NCI-H345 treated with DMSO at 0.1 percent for 48 hours (cell line): ENCODE data around the gene MINDY4.

ENCODE experiments used
- DNase-seq: peaks from one replicate; lab custom pipeline; 2025; ENCODE audit not compliant: unreplicated experiment; lab: John Stamatoyannopoulos, UW

The MINDY4 gene

GRCh38 chr7:30771174-30771879 lies at the start of gene MINDY4:
Gene MINDY4, plus strand, starts transcription at chr7:30771417. Its CDS starts 77 bp downstream, at chr7:30771494.
- peak; percentile 10 for DNase-seq

- no peak for DNase-seq
Observed at GRCh38 chr7:30722187-30722586, 49.0 kb upstream of the MINDY4 start.

GRCh38 chr7:30722671-30723070 lies 48.5 kb upstream of the MINDY4 start:
- DNase-seq = no peak

- no peak for DNase-seq
Observed at GRCh38 chr7:30723776-30724175, 47.4 kb upstream of the MINDY4 start.

- DNase-seq = no peak
Observed at GRCh38 chr7:30726296-30727006, 44.8 kb upstream of the MINDY4 start.

- DNase-seq = no peak
Observed at GRCh38 chr7:30727061-30727945, 43.9 kb upstream of the MINDY4 start.

- DNase-seq = no peak
Observed at GRCh38 chr7:30728591-30729100, 42.6 kb upstream of the MINDY4 start.

GRCh38 chr7:30729642-30730041 lies 41.6 kb upstream of the MINDY4 start:
- no peak for DNase-seq

GRCh38 chr7:30730097-30730496 lies 41.1 kb upstream of the MINDY4 start:
- no peak for DNase-seq

- DNase-seq = no peak
Observed at GRCh38 chr7:30730996-30731395, 40.2 kb upstream of the MINDY4 start.

GRCh38 chr7:30731581-30731980 lies 39.6 kb upstream of the MINDY4 start:
- no peak for DNase-seq

GRCh38 chr7:30732606-30733005 lies 38.6 kb upstream of the MINDY4 start:
- no peak for DNase-seq

GRCh38 chr7:30733216-30733615 lies 38.0 kb upstream of the MINDY4 start:
- no peak for DNase-seq

- DNase-seq = no peak
Observed at GRCh38 chr7:30733691-30734090, 37.5 kb upstream of the MINDY4 start.

- DNase-seq = no peak
Observed at GRCh38 chr7:30734497-30734896, 36.7 kb upstream of the MINDY4 start.

- DNase-seq = no peak
Observed at GRCh38 chr7:30735631-30736030, 35.6 kb upstream of the MINDY4 start.

GRCh38 chr7:30736291-30736690 lies 34.9 kb upstream of the MINDY4 start:
- no peak for DNase-seq

- no peak for DNase-seq
Observed at GRCh38 chr7:30738026-30738915, 32.9 kb upstream of the MINDY4 start.

- no peak for DNase-seq
Observed at GRCh38 chr7:30739691-30740090, 31.5 kb upstream of the MINDY4 start.

- DNase-seq = peak; percentile 40
Observed at GRCh38 chr7:30740417-30741181, 30.6 kb upstream of the MINDY4 start.
